ENCODE data around the gene RAB44. TPM values are rescaled to one million over a fixed set of nuclear protein-coding genes. Genes with fewer than 3 reads are reported as not detected.

The RAB44 gene
- total and polyA plus RNA-seq, 2 donors (not counting 1 experiment from before 2014, with no cell fraction given): 0.15 to 0.16 TPM

DNA sequence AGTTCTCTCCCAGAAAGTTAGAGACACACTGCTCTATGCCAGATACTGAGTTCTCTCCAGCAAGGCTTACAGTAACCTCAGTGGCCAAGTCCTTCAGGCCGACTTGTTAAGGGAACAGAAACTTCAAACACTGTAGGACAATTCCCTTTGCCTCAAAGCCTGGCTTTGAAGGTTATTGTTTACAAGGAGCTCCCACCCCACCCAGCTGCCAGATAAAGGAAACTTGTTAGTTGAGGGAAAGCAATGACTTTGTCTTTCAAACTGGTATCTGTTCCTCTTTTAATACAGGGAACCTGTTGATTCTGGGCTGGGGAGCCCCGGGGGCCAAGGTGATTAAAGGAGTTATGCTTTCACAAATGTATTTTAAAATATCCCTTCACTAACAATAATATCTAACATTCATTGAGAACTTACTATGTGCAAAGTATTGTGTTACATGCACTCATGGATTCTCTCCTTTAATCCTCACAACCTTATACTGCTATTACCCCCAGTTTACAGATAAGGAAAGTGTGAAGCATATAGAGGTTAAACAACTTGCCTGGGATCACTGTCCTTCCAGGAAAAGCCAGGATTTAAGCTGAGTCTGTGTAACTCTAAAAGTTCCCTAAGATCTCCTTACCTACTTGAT lies 46.7 kb upstream of the RAB44 start:
- Histone ChIP-seq H3K4me3 (ENCODE audit: control extremely low read depth in 1 of 5, extremely low read depth in 1 of 5, insufficient read depth in 1 of 5, low read depth in 2 of 5, low read length in 4 of 5) (no peak overlapping the region), H3K9ac (ENCODE audit: low read length) (no peak overlapping the region), H3K4me2 (replicated peaks; ENCODE audit: low read depth, low read length, poor library complexity, severe bottlenecking) (peak overlapping the region; percentile 54), H4K20me1 (ENCODE audit: control insufficient read depth, insufficient read depth, low read length, poor library complexity, severe bottlenecking) (no peaks in the 10 kb centered on the region), H3K36me3 (replicated peaks in 1 of 2; ENCODE audit: control extremely low read depth in 1 of 2, control insufficient read depth in 1 of 2, extremely low read depth in 1 of 2, insufficient read depth in 2 of 2, low read length in 1 of 2) (no peaks in the 10 kb centered on the region), H3K9me3 (ENCODE audit: control extremely low read depth in 1 of 3, control insufficient read depth in 2 of 3, insufficient read depth in 1 of 3, low read length in 2 of 3) (no peaks in the 10 kb centered on the region), H2AFZ (ENCODE audit: insufficient read depth, low read depth, low read length, poor library complexity, severe bottlenecking) (no peak overlapping the region), H3K27ac (ENCODE audit: low read length in 2 of 2) (no peak overlapping the region), H3K4me1 (ENCODE audit: control insufficient read depth in 2 of 2, insufficient read depth in 2 of 2, low read length in 2 of 2) (peaks cover 20 to 23% of the 10 kb centered on the region in 2 donors), H3K27me3 (replicated peaks in 1 of 4; ENCODE audit: control extremely low read depth in 1 of 4, control insufficient read depth in 3 of 4, insufficient read depth in 4 of 4, low read length in 3 of 4) (no peaks in the 10 kb centered on the region), H3K79me2 (ENCODE audit: control insufficient read depth, insufficient read depth, low read length) (no peaks in the 10 kb centered on the region)
- POLR2A ChIA-PET: interaction anchor here (0.7 kb wide), 1 partner anchor 27 kb away, joined by 4 read pairs; the partner anchor contains the start of gene CDKN1A
- H3K9me3 Mint-ChIP-seq (ENCODE audit: insufficient read depth): no peaks in the 10 kb centered on the region
- H3K27me3 Mint-ChIP-seq: peaks cover 7% of the 10 kb centered on the region
- H3K4me1 Mint-ChIP-seq: peaks cover 30% of the 10 kb centered on the region
- CTCF ChIA-PET: interaction anchor here (0.7 to 2.9 kb wide), 6 partner anchors 26 to 108 kb away, joined by 3 to 7 read pairs (median 4); no protein-coding TSS in a partner anchor
- peak; percentile 86 for ATAC-seq (ENCODE audit: low read depth)
- no peak overlapping the region for H3K4me3 Mint-ChIP-seq
- TF ChIP-seq EZH2 (IDR thresholded peaks at IDR 0.05; ENCODE audit: borderline replicate concordance, insufficient read depth, low read depth, low read length, poor library complexity, severe bottlenecking): no peak
- TF ChIP-seq, protein P1, sequence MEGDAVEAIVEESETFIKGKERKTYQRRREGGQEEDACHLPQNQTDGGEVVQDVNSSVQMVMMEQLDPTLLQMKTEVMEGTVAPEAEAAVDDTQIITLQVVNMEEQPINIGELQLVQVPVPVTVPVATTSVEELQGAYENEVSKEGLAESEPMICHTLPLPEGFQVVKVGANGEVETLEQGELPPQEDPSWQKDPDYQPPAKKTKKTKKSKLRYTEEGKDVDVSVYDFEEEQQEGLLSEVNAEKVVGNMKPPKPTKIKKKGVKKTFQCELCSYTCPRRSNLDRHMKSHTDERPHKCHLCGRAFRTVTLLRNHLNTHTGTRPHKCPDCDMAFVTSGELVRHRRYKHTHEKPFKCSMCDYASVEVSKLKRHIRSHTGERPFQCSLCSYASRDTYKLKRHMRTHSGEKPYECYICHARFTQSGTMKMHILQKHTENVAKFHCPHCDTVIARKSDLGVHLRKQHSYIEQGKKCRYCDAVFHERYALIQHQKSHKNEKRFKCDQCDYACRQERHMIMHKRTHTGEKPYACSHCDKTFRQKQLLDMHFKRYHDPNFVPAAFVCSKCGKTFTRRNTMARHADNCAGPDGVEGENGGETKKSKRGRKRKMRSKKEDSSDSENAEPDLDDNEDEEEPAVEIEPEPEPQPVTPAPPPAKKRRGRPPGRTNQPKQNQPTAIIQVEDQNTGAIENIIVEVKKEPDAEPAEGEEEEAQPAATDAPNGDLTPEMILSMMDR (IDR thresholded peaks at IDR 0.05): no peak
- intact Hi-C loops (cut with micrococcal nuclease): no loop called here
- no CpG with 5 or more reads among the region's 2 CpGs for WGBS (ENCODE audit: insufficient coverage)
- peak overlapping the region; percentile 67 for H3K27ac Mint-ChIP-seq
- DNase-seq: peak; percentile 71
